GDM1 (cell line): ENCODE data around the gene SLC9A9.

ENCODE experiments used
- DNase-seq: peaks from one replicate; lab custom pipeline; 2025; lab: John Stamatoyannopoulos, UW

The SLC9A9 gene

DNA sequence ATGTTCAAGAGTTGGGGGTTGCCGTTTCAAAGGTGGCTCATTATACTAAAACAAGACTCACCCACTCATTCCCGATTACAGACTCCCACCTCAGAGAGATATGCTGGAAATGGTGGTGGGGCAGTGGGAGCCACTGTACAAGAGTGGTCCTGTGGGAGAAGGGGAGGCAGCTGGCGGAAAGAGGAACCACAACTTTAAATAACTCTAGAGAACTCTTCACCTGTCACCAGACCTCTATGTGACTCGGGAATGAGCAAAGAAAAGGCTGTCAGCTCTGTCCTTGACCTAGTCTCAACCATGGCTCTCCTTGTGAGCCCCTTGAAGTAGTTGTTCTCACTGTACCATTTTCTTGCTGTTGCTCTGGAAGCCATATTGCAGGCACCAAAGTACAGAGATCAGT, 434.9 kb downstream of the SLC9A9 start:
- DNase-seq: no peak

DNA sequence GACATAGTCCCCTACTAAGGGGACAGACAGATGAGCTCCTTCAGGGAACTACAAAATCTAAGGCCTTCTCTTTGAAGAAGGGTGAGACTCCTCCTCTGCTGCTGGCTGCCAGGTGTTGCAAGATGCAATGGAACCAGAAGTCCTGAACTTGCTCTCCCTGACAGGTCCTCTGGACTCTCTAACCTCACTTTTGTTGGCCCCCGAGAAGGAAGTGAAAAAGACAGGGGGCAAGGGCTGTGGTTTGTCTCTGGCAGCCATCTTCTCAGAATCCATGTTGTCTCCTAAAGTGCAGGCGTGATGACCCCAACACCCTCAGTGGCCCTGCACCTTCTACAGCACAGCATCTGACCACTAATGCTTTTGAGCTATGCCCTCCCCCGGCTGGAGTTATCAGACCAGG, 436.2 kb downstream of the SLC9A9 start:
- no peak for DNase-seq

DNA sequence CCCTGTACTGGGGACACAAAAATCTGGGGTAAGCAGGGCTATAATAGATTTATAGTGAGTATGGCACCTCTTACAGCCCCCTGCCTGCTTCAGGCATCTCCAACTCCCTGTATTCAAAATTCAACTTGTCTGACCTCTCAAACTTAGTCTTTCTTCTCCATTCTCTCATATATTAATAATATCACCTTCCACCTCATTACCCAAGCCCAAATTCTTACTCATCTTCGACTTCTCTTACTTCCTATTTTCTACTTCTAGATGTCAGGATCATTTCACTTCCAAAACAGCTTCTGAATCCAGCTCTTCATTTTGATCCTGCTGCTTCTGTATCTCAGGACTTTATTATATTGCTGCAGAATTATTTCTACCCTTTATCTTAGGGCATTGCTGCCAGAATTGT, 438.0 kb downstream of the SLC9A9 start:
- no peak for DNase-seq

DNA sequence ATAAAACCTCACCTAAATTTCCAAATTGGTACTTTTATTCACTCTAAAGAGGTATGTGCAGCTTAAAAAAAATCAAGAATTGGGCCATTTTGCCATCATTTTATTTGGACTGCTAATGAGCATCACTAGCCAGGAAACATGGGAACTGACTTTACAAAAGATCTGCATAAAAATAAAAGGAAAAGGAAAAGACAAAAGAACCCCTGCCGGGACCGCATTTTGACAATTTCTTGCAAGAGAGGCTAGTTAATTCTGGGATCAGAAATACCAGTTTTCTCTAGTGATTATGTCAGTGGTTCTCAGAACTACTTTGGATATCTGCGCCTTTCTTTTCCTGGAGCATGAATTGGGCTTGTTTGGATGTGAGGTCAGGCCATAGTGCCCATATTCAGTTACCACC, 439.5 kb downstream of the SLC9A9 start:
- DNase-seq: no peak

DNA sequence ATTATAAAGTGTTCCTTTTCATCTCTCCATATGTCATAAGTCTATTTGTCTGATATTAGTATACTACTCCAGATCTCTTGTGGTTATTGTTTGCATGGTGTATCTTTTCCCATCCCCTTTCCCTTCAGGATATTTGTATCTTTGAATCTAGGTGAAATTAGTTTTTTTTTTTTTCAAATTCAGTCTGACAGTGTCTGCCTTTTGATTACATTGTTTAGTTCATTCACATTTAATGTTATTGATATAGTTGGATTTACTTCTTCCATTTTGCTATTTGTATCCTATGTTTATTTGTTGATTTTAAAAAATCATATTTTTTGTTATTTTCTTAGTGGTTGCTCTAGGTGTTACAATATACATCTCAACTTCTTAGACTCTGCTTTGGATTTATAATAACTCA, 445.7 kb downstream of the SLC9A9 start:
- DNase-seq: no peak

DNA sequence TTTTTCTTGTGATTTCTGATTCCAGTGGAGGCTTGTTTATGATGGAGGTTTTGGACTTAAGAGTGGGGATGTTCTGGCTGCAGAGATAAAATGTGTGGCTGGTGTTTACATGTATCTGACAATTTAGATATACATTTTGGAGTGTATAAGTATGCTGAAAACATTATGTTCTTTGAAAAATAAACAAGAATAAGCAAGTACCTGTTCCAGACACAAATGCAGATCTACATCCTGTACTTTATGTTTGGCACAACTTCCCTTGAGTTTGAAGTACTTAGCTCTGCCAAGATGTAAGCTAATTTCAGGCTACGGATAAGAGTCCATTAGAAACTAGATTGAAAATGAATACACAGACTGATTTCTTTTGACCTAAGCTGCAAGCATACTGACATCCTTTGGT, 451.5 kb downstream of the SLC9A9 start:
- DNase-seq: no peak

DNA sequence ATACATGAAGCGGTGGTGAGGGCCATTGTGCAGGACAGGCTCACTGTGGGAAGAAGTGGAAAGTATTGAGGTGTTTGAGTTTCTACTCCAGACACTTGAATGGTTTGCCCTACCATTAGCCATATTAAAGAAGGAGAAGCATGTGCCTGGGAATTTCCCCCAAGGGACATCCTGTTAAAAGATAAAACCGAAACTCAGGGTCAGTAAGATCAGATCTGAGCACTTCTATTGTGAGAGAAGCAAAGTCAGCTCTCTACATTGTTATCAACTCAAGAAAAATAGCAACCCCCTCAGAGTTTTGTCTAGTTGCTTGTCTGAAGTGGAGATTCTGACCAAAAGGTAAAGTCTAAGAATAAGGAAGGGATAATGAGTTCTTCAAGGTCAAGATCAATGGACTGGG, 458.9 kb downstream of the SLC9A9 start:
- no peak for DNase-seq

DNA sequence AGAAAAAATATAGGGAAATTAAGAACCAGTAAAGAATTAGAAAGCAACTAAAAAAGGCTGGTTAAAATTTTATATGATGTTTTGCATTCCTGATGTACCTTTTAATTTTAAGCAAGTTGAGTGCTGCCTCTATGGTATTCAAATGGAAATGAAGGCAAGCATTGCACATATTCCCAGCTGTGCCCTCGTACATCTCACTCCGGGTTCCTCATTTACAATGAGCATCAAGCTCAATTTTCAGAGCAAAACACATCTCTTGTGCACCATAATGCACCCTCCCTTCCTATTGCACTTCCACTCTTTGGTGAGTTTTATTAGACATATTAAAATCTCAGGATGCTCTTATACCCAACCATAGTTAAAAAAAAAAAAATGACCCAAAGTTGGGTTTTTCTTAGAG, 460.8 kb downstream of the SLC9A9 start:
- DNase-seq: no peak

DNA sequence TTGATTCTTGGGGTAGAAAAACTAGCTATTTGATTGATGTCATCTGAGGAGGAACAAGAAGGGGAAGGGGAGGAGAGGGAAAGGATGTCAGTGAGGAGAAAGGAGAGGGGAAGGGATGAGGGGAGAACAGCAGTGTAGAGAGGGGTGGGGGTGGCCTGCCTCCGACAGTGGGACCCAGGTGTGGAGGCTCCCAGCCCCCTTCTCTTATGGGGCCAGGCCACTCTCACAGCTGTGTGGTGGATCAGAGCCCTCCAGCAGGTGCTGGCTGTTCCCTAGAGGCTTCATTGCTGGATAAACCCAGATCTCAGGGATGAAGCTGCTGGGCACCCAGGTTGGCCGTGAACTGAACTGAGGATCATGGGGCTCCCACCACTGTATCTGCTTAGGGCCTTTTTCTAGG, 464.2 kb downstream of the SLC9A9 start:
- no peak for DNase-seq

DNA sequence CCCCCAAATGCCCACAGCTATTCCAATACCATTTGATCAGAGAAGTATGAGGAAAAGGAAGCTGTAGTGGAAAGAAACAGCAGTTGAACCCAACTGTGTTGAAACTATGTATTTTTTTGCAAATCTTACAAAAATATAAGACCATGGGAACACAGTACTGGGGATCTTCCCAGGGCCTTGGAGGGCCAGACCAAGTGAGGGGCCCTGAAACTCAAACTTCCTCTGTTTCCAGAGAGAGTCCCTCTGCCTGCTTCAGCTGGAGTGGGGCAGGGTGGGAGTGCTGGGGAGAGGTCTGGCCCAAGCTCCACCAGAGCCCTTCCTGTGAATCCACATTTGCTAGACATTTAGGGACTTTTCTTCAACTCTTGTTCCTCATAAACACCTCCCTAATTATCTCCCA, 464.8 kb downstream of the SLC9A9 start:
- DNase-seq: no peak

DNA sequence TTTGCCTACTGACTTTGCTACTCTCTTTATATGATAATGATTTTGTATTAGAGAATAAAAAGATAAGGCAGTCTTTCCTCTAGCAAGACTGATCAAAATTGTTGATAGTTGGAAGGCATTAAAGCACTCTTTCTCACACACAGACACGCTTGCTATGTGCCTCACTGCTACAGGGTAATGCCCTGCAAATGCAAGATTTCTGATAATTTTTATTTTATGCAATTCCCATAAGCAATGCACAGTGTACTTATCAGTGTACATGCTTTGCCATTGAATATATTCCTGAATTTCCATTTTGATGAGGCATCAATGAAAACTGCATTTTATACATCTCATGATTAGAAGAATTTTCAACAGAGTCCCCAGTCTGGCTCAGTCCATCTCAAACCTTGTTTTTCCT, 465.5 kb downstream of the SLC9A9 start:
- no peak for DNase-seq

DNA sequence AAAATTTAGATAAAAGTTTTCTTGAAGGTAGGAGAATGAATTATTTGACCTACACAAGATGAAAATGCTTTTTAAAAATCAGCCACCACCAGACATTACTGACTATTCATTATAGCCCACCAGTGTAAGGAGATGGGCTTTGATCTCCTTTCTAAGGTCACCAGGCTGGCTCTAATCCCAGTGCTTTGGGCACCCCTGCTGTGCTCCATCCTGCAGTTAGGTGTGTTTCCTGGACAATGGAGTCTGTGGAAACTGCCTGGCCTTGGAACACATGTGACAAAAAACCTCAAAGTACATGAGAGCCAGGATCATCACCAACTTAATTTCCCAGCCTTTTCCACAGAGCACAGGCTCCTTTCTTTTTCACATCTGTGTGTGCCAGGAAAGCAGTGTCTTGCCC, 467.8 kb downstream of the SLC9A9 start:
- no peak for DNase-seq

DNA sequence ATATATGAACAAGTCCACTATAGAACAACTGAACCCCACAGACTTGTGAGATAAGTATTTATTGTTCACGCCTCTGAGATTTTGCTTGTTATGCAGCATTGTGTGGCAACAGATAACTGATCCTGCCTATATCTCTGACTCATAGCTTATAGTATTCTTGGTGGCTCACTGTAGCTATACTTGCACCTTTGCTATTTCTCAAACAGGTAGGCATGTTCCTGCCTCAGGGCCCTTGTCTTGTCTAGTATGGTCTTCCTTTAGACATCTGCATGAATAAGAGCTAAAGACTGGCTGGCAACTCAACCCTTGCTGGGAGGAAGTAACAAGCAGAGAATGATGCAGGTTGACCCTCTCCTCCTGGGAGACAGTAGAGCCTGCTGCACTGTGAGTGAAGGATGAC, 472.6 kb downstream of the SLC9A9 start:
- DNase-seq: no peak

DNA sequence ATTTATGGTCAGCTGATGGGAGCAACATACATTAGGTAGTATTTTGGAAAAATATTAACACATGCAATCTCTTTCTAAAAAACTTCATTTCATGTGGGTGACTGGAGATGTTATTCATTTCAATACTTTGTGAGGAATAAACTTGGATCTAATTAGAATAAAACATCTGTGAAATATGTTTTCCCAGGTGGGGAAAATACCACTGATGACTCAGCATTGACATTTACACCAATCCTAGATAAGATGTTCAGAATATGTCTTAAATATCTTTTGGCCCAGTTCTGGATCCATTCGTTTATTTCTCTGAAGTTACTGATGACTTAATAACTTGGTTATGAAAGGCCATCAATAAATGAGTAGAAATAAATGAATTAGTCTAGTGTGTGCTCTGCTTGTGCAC, 481.1 kb downstream of the SLC9A9 start:
- DNase-seq: no peak

DNA sequence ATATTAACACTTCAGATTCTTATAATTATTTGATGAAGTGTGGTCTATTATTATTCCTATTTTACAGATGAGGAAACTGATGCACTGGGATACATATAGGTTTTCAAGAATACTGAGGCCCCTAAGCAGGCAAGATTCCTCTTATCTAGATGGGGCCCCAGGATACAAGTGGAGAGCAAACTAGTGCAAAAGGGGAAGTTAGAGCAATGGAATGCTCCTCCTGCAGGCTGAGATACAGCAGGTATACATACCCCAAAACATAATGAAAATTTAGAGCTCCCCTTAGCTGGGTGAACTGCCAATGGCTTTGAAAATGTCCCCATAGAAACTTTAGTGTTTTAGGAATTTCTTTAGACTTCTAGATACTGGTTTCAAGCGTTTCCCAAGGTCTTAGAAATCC, 481.6 kb downstream of the SLC9A9 start:
- DNase-seq: no peak

DNA sequence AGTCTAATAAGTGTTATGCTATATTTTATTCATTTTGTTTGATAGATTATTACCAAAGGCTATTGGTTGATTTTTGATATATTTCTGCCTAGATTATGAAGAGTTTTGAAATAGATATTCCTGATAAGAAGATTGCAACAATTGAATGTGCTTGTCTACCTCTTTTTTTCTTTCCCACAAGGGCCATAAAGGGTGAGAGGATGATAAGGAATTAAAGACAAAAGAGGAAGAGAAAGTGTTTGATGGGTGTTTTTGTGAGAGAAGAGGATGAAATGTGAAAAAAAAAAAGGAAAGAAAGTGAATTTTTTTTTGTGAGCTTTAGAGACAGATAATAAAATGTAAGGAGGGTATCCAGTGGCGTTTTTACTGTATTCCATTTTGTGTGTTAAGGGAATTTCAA, 484.3 kb downstream of the SLC9A9 start:
- DNase-seq: no peak

DNA sequence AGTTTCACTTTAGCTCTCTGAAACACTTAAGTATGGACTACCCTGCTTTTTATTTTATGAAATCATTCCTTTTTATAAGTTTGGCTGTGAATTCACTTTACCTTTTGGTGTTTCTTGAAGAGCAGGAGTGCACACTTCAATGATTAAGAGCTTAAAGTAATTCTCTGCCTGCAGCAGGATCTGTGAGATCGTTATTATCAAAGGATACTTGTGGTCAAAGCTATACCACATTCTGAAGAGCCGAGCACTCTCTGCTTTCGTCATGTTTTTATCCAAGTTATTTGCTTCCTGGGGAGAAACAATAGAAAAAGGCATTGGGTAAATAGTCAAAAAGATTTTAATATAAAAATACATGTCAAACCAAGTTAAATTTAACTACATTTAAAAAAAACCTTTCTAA, 485.0 kb downstream of the SLC9A9 start:
- DNase-seq: no peak

DNA sequence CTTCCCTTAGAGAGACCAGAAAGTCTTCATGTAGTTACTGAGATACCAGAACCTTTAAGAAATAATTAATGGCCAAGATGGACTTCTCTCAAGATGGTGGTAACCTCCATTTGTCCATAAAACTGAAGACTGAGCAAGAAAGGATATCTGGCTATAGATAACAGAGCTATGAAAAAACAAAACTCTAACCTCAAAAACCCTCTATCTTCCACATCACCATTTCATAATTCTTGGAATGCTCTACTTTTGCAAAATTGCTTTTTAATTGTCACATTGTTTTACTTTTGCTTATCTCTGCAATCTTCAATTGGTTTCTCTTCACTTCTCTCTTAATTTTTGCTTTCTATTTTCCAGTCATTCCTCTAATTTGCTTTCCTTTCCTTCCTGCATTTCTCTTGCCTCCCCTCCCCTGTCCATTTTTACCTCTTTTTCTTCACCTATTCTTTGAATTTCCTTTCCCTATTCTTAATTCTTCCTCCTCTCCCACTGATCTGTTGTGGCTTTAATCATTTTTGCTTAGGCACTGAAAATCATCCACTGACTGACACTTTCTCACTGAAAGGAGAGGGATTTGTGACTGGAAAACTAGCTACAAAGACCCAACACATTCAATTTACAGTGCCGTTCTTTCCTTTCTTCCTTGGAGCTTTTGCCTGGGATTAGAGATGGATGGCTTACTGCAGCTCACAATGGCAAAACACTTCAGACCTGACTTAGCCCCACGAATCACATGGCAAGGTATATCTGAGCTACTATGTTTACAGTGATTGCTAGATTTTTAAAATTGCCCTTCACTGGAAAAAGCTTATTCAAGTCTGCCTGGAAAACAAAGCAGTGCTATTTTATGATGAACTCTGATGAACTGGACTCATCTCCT, 485.9 kb downstream of the SLC9A9 start:
- DNase-seq: no peak

DNA sequence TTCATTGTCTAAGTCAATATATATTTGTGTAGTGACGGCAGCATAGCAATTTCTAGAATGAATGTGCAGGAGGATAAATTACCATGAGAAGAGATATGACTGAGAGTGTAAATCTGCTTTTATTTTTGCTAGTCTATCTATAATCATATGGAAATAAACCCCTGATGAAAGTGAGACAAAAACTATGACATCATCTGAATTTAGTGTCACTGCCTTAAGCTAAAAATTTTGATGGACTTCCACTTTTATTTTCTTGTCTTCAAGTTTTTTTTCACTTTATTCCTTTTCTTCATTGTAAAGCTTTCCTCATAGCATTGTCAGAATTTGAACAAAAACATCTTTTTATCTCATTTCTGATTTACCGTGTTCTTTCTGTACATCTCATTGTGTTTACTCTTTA, 486.7 kb downstream of the SLC9A9 start:
- no peak for DNase-seq

DNA sequence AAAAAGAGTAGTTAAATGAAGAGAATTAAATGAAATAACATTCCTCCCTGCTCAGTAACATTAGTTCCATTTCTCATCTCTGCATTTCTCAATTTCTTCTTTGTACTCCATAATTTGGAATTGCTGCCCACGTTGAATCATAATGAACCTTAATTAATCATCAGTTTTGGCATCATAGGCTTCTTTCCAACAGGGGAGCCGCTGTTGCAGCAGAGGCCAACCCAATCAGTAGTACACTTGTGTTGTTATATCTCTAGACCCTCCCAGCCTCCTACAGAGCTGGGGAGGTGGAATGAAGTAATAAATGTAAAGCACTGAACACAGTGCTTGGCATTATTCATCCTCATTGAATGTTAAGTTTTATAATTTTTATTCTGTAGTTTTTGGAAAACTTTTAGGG, 488.0 kb downstream of the SLC9A9 start:
- DNase-seq: no peak

DNA sequence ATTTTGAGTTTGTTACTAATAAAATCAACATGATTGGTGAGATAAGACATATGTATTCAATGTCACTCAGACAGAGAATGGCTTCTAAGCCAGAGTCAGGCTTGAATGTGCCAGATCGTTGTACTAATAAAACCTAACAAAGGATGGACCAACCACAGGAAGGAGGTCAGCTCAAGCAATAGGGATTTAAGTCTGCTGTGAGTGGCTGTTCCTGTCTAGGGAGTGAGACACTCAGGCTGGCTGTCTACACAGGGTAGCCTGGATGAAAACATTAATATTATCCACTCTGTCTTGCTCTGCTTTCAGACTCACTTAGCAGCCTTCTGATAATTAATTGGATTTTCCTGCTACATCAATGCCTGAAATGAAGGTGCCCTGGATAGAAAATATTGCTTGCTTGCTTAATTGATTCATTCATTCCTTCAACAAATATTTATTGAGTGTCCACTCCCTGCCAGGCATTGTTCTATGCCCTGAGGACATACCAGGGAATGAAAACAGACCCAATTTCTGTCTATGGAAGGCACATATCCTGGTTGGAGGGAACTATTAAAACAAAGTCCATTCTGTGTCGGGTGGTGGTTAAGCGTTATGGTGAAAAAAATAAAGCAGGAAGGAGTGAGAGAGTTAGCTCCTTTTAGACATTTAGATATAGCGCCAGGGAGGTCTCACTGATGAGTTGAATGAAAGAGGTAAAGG, 489.3 kb downstream of the SLC9A9 start:
- no peak for DNase-seq

DNA sequence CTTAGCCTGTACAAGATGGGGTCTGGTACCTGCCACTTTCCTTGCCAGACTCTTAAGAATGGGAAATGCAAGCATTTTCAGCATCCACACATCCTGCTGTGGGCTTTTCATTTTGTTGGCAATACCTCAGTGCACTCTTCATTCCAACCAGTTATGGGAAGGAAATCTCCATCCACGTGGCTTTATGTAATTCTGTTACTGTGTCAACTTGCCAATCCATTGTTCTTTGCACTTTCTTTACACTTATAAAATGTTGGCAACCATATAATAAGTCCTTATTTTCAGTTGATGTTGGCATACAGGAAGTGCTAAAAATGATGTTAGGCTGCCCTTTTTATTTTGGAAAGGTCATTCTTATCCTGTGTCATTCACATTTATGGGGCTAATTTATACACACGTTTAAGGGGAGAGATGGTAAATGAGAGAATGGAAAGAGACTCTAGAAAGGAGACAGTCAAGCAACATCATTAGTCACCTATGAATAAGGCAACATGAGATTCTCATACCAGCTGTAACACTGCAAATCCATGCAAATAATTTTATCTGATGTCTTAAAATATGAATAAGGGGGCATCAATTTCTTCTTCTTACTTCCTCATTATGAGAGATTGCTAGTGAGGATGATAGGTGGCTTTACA, 490.0 kb downstream of the SLC9A9 start:
- DNase-seq: no peak

DNA sequence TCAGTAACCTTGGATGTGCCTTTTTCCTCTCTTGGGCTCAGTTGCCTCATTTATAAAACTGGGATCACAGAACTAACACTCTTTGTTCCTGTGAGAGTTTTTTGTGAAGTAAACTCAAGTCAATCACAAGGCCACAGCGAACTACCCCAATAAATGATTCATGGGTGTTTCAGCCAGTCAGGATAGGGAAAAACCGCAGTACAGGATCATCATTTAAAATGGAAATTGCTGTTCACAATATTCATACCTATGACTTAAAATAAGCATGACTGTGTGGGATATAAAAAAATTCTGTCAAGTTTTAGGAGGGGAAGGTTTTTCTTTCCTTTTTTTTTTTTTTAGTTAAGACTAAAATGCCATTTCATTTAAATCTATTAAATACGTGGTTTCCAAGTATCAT, 490.6 kb downstream of the SLC9A9 start:
- no peak for DNase-seq
